Stimulated activated CD8-positive, alpha-beta memory T cell treated with anti-CD3 and anti-CD28 coated beads, Interleukin-7, amount 100 ng/mL, for 1 hour (primary cell): ENCODE data around the gene SETD1B.
A peak's percentile ranks its signal among the peaks of the same experiment; 100 is the strongest.
"Not testable (repeated sequence)": the region's sequence is repeated elsewhere in the genome, so short reads cannot be mapped to it uniquely, and the experiment has no call there.

Source experiments
- DNase-seq, 2 donors: peaks; one replicate each; pipeline ENCODE4 v3.0.0-alpha.2; 2020; ENCODE audit warnings: low read depth in 2 of 2

The SETD1B gene

DNA sequence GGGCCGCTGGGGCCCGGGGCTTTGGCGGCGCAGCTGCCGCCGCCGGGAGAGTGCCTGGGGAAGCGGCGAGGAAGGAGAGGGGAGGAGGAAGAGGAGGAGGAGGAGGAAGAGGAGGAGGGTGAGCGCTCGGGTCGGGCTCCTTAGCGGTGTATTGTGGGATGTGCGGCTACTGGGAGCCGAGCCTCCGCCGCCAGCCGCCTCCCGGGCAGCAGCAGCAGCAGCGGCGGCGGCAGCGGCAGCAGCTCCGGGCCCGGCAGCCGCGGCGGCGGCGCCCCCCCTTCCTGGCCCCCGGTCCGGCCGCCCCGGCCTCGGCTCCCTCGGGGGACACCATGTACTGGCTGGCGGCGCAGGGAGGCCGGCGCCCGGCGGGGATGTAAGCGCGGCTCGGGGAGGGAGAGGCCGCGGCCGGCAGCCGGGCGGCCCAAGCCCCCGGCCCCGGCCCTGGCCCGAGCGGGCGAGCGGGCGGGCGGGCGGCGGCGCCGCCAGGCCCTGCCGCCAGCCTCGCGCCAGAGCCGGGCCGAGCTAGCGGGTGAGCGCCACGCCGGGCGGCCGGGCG lies at the start of gene SETD1B:
TSS of gene SETD1B (plus strand) at position 149 of the 556 bp plus-strand sequence. CDS start 729 bp downstream, outside the sequence.
- DNase-seq: no peak

DNA sequence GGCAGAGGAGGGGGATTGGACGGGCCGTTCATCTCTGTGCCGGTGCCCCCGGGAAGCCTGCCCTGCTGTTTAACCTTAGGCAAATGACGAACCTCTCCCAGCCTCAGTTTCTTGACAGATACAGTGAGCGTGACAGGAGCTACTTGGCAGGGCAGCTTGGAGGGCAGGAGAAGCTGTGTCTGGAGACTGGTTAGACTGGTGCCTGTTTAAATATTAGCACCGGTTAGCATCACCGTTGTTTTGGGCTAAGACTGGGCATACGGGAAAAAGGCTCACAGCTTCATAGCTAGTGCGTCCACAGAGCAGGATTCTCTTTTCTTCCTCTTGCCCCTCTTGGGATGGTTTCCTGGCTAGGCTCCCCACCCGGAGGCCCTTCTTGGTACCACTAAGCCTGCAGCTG lies 49.0 kb upstream of the SETD1B start:
- DNase-seq: no peak

DNA sequence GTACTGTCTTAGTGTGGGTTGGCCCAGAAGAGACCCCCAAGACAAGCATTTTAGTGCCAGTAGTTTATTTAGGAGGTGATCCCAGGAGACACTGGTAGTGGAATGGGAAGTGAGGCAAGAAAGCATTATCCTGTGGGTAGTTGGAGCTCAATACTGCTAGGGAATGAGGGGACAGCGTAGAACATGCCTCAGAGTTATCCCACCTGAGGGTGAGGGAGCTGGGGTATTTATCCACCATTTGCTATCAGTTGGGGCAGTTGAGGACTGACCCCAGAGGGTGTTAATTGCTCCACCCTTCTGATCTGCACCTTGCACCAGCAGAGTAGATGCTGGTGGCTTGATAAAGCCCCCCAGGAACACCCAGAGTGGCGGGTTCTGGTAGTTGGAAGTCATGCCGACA lies 48.2 kb upstream of the SETD1B start:
- DNase-seq: no peak

DNA sequence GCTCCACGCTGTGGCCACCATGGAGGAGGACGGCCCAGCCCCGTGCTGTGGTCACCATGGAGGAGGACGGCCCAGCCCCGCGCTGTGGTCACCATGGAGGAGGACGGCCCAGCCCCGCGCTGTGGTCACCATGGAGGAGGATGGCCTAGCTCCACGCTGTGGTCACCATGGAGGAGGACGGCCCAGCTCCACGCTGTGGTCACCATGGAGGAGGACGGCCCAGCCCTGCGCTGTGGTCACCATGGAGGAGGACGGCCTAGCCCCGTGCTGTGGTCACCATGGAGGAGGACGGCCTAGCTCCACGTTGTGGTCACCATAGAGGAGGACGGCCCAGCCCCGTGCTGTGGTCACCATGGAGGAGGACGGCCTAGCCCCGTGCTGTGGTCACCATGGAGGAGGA lies 45.3 kb upstream of the SETD1B start:
- not testable (repeated sequence) for DNase-seq

DNA sequence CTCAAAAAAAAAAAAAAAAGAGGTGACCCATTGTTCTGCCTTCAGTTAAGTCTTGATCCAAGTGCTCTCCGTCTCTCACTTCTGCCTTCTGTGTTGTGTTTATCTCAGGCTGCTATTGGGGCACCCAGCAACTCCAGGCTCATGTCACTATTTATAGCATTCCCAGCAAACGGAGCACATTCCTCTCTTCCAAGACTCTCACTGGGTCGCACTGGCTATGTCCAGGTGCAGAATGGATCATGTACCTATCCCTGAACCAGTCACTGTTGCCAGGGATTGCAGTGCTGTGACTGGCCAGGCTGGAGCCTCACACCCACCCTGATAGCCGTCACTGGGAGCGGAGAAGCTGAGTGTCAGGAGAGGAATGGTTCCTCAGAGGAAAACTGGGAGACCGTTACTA lies 41.5 kb upstream of the SETD1B start:
- no peak for DNase-seq

DNA sequence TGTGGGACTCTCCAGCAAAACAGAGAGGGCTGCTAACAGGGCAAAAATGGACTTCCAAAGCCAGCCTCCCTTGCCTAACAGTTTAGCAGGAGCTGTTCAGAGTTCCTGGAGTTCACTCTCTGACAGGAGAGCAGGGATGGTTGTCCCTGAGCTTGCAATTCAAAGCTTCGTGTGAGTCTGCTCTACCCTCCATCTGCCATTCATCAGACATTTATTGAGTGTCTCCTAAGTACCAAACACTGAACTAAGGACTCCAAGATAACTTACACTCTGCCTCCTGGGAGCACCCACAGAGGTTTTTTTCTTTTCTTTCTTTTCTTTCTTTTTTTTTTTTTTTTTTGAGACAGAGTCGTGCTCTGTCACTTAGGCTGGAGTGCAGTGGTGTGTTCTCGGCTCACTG lies 39.0 kb upstream of the SETD1B start:
- no peak for DNase-seq

DNA sequence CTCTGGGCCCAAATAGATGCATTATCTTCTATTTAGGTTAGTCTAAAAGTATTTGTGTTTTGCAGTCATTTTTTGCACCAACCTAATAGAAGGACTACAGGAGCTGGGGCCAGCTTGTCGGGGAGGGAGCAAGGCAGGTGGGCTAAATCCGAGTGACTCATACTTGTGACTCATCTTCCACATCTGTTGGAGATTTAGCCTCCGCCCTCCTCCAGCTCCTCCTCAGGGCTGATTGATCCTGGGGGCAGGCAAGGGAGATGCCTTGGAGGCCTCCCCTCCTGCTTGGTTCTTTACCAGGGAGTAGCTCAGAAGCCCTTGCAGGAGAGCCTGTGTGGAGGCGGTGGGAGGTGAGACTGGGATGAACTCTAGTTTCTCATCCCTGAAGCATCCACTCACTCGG lies 38.2 kb upstream of the SETD1B start:
- no peak for DNase-seq

DNA sequence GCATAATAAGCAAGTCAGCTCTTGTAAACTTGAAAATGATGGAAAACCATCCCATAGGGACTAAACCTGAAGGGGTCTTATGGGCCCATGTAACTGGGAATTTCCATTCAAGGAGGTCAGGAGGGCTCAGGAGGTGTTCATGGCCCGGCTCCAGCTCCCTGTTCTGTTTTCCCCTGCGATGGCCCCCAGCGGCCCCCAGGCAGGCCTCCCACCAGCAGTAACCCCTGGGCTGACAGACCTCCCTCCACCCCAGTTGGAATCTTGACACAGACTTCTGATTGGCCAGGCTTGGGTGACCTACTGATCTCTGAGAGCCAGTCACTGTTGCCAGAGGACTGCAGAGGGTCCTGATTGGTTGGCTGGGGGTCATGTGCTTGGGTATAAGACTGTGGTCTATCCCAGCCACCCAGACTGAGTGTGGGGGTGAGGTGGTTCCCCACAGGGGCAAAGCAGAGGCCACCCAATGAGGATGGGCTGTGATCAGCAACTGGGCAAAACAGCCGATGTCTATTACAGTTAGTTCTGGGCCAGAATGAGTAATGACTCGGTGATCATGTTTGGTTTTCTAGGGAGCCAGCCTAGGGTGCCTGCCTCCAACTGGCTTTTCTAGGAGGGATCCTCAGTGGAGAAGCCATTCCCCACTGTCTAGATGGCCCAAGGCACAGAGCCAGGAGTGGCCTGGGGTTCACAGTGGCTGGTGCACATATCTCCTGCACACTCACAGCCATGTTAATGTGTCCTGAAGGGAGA lies 37.3 kb upstream of the SETD1B start:
- DNase-seq: no peak

DNA sequence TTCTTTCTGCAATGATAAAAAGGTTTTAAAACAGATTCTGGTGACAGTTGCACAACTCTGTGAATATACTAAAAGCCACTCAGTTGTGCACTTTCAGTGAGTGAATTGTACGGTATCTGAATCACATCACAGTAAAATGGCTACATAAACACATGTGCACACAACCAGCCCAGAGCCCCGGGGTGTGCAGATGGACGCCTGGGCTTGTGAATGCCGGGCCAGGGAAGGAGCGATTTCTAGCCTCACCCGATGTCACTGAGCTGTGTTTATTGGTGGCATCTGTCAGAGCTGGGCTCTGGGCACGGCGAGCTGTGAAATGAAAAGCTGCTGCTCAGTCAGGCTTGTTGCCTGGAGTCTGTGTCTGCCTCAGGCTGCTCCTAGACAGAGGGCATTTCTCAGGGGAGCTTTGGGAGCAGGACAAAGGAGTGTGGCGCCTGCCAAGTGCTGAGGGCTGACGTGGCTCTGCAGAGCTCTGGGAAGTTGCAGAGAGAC lies 36.2 kb upstream of the SETD1B start:
- no peak for DNase-seq

DNA sequence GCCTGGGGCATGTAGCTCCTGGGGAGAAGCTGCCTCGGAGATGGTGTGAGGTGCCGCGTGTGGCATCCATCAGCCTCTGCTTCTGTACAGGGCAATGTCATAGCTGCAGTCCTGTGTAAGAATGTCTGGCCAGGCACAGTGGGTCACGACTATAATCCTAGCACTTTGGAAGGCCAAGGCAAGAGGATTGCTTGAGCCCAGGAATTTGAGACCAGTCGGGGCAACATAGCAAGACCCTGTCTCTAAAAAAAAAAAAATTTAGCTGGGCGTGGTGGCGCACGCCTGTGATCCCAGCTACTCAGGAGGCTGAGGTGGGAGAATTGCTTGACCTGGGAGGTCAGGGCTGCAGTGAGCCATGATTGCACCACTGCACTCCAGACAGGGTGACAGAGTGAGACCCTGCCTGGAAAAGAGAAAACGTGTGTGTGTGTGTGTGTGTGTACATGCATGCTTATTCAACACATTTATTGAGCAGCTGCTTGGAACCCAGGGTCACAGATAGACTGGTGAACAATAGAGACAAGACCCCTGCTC lies 34.4 kb upstream of the SETD1B start:
- DNase-seq: no peak

DNA sequence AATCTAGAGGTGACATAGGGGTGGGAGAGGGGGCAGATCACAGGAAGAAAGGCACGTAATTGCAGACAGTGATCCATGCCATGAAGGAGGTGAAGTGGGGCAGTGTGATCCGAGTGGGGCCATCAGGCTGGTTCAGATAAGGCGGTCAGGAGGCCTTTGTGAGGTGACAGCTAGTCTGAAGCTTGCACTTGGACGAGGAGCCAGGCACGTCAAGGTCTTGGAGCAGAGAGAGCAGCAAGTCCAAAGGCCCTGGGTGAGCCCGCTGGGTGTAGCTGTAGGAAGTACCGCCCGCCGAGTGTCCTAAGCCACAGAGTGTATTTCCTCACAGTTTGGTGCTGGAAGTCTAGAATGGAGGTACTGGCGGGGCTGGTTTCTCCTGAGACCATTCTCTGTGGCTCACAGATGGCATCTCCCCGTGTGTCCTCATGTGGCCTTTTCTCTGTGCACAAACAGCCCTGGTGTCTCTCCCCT lies 33.9 kb upstream of the SETD1B start:
- no peak for DNase-seq

DNA sequence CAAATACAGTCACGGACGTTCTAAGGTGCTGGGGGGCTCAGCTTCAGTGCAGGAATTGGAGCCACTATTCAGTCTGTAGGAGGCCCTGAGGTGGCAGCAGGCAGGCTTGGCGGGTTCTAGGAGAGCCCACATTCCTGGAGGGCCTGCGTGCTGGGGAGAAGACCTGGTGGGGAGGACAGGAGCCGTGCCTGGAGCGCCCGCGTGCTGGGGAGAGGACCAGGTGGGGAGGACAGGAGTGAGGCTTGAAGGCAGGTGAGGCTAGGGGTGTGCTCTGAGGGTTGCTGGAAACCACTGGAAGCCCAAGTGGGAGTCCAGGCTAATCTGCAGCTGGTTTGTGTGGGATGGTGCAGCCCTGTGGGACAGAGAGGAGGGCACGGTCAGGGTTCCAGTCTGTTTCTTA lies 33.4 kb upstream of the SETD1B start:
- DNase-seq: no peak

DNA sequence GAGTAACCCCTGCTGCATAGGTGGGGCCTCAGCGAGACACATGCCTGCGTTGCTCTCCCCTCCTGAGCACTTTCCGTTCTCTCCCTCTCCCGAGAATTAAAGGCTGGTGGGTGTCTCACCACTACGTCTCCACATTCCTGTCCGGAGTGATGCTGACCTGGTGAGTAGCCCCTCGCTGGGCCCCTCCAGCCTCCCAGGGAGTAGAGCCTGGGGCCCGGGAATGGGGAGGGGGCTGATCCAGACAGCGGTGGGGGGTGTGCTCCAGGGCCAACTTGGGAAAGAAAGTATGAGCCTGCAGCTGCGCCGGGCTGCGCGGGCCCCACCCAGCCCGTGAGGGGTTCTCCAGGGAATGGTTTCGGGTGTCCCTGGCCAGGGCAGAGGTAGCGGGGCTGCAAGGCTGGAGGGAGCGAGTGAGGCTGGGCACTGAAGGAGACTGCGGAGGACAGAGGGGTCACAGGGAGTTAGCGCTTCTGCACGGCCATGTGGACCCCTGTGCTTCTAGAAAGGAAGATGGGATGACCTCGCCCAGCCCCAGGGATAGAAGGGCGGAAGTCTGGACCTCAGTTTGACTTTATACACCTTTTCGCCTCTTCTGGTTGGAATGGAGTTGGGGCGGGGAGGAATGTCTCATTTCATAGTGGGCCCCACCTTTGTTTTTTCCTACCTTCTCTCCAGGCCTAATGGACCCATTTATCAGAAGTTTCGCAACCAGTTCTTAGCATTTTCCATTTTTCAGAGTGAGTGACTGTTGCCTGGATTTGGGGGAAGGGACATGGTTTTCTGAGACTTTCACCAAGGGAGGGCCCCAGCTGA lies 32.8 kb upstream of the SETD1B start:
- no peak for DNase-seq

DNA sequence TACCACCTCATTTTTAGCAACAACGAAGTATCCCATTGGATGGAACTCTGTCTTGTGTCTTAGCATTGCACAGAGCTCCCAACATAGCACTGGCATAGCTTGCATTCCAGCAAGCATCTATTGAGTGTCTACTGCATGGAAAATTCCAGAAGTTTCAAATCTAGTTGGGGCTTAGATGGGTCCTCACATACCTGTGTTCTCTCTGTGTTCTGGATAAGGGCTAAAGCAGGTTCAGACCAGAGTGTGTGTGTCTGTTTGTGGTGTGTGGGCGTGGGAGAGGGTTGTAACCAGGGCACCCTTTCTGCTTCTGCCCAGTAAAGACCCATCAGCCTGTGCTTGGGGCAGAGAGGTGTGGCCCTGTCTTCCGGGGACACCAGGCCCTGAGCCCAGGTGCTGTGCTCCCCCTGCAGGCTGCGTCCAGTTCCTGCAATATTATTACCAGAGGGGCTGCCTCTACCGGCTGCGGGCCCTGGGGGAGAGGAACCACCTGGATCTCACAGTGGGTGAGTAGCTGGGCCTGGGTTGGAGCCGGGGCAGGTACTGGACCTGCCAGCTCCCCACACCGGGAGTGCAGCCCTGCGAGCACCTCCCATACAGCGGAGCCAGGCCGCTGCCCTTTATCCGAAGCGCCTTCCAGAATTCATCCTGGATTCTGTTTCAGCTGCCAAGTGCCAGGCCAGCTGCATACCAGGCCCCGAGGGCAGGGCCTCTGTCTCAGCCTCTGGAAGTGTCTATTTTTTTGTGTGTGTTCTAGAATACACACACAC lies 30.6 kb upstream of the SETD1B start:
- peak; percentile 50 to 59 for DNase-seq

DNA sequence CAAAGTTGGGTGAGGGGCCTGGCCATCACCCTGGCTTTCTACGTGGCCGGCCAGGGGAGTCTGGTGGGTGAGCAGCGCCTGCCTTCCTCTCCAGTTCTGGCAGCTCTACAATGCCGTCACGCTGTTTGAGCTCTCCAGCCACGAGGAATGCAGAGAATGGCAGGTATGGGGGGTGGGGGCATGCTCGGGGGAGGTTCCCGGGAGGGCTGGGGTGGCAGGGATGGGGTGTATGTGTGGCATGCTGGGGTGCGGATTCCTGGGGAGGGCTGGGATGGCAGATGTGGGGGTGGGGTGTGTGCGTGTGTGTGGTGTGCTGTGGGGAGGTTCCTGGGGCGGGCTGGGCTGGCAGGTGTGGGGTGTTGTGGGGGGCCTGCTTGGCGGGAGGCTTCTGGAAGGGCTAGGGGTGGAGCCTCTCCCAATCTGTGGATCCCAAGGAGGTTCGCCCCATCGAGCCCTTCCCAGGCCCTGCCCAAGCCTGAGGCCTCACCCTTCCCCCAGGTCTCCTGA lies 28.8 kb upstream of the SETD1B start:
- no peak for DNase-seq

DNA sequence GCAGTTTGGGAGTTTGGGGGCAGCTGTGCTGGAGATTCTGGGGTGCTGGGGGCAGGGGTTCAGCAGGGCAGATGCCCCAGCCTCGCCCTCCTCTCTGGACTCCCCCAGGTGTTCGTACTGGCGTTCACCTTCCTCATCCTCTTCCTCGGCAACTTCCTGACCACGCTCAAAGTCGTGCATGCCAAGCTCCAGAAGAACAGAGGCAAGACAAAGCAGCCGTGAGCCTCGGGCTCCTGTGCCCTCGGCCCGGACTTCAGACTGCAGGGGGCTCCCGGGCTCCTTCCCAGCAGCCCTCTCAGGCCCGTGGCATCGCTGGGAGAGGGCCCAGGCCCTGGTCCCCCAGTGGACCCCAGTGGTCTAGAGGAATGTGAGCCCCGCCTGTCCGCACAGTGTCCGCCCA lies 28.3 kb upstream of the SETD1B start:
- DNase-seq: no peak

DNA sequence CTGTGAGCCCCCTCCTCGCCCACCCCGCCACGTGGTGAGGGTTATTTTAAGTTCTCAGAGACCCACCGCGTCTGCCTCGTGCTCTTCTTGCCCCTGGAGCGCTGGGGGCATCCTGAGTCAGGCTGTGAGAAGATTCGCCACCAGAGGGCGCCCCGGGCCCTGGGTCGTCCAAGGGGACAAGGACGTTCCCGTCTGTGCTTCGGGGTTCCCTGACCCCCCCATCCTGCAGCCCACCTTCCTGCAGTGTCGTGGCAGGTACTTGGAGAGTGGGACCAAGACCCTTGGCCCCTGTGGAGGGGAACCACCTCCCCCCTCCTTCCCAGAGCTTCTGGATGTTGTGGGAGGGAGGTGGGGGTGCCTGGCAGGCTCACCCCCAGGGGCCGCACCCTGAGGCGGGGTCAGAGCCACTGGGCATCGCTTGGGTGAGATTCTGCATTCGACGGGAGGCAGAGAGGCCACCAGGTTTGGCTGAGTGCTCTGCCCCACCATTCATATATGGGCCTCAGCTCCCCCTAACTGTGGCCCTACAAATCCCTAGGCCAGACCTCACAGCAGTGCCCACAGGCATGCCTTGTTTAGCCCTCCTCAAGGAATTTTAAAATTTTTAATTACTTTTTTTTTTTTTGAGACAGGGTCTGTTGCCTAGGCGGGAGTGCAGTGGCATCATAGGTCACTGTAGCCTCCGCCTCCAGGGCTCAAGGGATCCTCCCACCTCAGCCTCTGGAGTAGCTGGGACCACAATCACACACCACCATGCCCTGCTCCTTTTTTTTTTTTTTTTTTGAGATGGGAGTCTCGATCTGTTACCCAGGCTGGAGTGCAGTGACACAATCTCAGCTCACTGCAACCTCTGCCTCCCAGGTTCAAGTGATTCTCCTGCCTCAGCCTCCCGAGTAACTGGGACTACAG lies 27.4 kb upstream of the SETD1B start:
- peak; percentile 77 to 91 for DNase-seq

DNA sequence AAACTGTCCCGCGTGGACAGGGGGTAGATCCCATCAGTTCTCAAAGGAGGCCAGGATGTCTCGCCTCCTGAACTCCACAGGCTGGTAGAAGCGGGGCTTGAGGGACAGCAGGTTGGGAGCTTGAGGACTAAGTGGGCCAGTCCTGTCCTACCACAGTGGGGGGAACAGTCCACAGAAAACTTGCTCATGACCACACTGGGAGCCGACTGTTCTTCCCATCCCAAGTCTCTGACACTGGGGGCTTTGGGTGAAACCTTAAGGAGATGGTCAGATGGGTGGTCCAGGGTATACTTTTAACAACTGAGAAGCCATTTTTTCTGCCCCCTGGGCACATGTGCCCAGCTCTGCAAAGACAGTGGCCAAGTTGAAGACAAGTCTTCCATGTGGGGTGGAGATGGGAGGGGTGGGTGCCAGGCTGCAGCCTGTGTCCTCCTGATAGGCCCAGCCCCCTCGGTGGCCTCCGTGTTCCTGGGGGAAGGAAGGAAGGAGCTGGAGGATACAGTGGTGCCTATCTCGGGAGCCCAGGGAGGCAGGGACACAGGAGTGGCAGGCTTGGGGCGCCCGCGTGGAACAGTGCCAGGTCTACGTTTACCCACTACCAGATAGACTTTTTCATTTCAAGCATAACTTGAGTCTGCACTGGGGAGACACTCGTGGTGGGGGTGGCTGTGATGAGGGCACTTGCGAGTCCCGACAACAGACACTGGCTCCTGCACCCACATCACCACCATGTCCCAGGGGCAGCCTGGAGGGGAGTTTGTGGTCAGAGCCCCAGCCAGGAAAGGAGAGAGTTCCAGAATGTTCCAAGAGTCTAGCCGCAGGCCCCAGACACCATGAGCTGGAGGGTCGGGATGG lies 25.0 kb upstream of the SETD1B start:
- DNase-seq: no peak

DNA sequence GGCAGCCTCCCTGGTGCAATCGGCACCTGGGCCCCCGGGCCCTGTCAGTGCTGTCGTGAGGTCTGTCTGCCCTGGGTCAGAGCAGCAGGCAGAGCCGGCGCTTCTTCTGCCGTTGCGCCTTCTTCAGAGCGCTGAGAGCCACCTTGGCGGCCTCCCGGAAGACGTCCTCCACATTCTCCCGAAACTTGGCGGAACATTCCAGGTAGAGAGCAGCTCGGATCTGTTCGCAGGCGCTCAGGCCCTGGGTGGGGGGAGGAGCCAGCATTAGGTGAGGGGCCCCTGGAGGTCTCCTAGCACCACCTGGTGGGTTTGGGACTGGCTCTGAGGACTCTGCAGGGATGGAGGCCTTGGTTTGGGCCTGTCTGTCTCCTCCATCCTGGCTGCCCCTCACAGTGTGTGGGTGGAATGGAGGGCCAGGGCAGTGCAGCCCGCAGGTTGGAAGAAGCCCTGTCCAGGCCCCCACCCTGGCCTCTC lies 24.4 kb upstream of the SETD1B start:
- no peak for DNase-seq
